ENCODE results near the gene GABPB1.

DNA sequence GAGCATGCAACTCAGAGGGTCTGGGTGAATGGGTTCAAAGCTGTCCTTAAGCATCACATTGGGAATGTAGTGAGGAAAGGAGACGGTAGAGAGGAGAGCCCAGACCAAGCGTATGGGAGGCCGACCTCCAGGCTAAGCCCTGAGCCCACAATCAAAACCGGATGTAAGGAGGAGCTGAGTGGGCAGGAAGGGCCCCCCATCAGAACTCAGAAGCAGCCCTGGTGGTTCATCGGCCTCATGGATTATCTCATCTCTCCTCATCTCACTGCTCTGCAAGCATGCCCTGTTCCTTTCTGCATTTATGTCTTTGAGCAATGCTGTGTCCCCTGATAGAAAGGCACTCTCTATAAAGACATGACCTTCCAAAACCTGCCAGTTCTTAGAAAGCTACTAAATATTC is 95.7 kb downstream of the GABPB1 start:
- TF ChIP-seq, protein P1, sequence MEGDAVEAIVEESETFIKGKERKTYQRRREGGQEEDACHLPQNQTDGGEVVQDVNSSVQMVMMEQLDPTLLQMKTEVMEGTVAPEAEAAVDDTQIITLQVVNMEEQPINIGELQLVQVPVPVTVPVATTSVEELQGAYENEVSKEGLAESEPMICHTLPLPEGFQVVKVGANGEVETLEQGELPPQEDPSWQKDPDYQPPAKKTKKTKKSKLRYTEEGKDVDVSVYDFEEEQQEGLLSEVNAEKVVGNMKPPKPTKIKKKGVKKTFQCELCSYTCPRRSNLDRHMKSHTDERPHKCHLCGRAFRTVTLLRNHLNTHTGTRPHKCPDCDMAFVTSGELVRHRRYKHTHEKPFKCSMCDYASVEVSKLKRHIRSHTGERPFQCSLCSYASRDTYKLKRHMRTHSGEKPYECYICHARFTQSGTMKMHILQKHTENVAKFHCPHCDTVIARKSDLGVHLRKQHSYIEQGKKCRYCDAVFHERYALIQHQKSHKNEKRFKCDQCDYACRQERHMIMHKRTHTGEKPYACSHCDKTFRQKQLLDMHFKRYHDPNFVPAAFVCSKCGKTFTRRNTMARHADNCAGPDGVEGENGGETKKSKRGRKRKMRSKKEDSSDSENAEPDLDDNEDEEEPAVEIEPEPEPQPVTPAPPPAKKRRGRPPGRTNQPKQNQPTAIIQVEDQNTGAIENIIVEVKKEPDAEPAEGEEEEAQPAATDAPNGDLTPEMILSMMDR (IDR thresholded peaks at IDR 0.05; ENCODE audit: low read depth, low read length), result no peak
- no peak for TF ChIP-seq POLR2A (IDR thresholded peaks at IDR 0.05; ENCODE audit: extremely low read depth, insufficient read length)
- TF ChIP-seq, protein P2, sequence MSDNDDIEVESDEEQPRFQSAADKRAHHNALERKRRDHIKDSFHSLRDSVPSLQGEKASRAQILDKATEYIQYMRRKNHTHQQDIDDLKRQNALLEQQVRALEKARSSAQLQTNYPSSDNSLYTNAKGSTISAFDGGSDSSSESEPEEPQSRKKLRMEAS (IDR thresholded peaks at IDR 0.05; ENCODE audit: low read depth, low read length), result peak; percentile 27; the same call in 1 of the 2 replicates

Measured in NB4 (cell line).